Dermis microvascular lymphatic vessel endothelial cell (primary cell): ENCODE data around the gene DCTD. TPM values are rescaled to one million over a fixed set of nuclear protein-coding genes. Genes with fewer than 3 reads are reported as not detected.

ENCODE experiments used
- DNase-seq, 2 donors: peaks; one replicate each; pipeline versions ENCODE4 v3.0.0 to v3.0.0-alpha.2; 2010; ENCODE audit warnings: low read depth in 2 of 2
- total RNA-seq: library from RNA; depleted of rRNA; stranded (reverse); fragments of >200 nt; gene quantifications from 2 replicates; pipeline ENCODE4 v1.2.1, GENCODE V29; 2014

DCTD gene
- total RNA-seq, 1 donor from 2014 or later: 73.2 TPM

GRCh38 chr4:182893474-182894080, 23.6 kb downstream of the DCTD start:
- no peak for DNase-seq

- DNase-seq: no peak
Measured at GRCh38 chr4:182893047-182893446, 24.1 kb downstream of the DCTD start.

- DNase-seq: no peak
Measured at GRCh38 chr4:182890202-182890601, 27.0 kb downstream of the DCTD start.

- DNase-seq: no peak
Measured at GRCh38 chr4:182888891-182889290, 28.3 kb downstream of the DCTD start.

- no peak for DNase-seq
Measured at GRCh38 chr4:182886768-182887167, 30.4 kb downstream of the DCTD start.

- no peak for DNase-seq
Measured at GRCh38 chr4:182886205-182886604, 31.0 kb downstream of the DCTD start.

- DNase-seq: no peak
Measured at GRCh38 chr4:182885738-182886077, 31.5 kb downstream of the DCTD start.

- DNase-seq: no peak
Measured at GRCh38 chr4:182885022-182885737, 32.0 kb downstream of the DCTD start.

- DNase-seq: no peak
Measured at GRCh38 chr4:182884040-182884439, 33.1 kb downstream of the DCTD start.

GRCh38 chr4:182883351-182883750, 33.8 kb downstream of the DCTD start:
- no peak for DNase-seq

- DNase-seq: no peak
Measured at GRCh38 chr4:182881914-182882313, 35.3 kb downstream of the DCTD start.

GRCh38 chr4:182880387-182881356, 36.5 kb downstream of the DCTD start:
- DNase-seq: no peak

GRCh38 chr4:182879913-182880312, 37.3 kb downstream of the DCTD start:
- no peak for DNase-seq

GRCh38 chr4:182878633-182879495, 38.3 kb downstream of the DCTD start:
- no peak for DNase-seq

GRCh38 chr4:182877326-182877883, 39.8 kb downstream of the DCTD start:
- DNase-seq: no peak

GRCh38 chr4:182876427-182876826, 40.8 kb downstream of the DCTD start:
- no peak for DNase-seq

- no peak for DNase-seq
Measured at GRCh38 chr4:182875453-182876405, 41.5 kb downstream of the DCTD start.

GRCh38 chr4:182874797-182875345, 42.3 kb downstream of the DCTD start:
- no peak for DNase-seq

GRCh38 chr4:182874304-182874751, 42.9 kb downstream of the DCTD start:
- no peak for DNase-seq
